ENCODE measurements around the gene MSANTD1.

Gene MSANTD1

GRCh38 chr4:3269105-3269927, 20.4 kb downstream of the MSANTD1 start:
- no peak overlapping the region for H3K9ac ChIP-seq (ENCODE audit: low read length)
- H3K4me1 ChIP-seq (ENCODE audit: control insufficient read depth, low read depth, low read length) = peaks cover 2% of the 10 kb centered on the region
- no peaks in the 10 kb centered on the region for H3K36me3 ChIP-seq (ENCODE audit: control insufficient read depth, insufficient read depth, low read length)
- no peak overlapping the region for H3K4me3 ChIP-seq (ENCODE audit: low read length)
- no peak overlapping the region for H3K23ac ChIP-seq (ENCODE audit: low read length)
- no peaks in the 10 kb centered on the region for H3K79me2 ChIP-seq (ENCODE audit: control insufficient read depth, insufficient read depth, low read length)
- no peak overlapping the region for H3K56ac ChIP-seq (ENCODE audit: low read length)
- no peak for DNase-seq
- H2BK120ac ChIP-seq (ENCODE audit: low read depth, low read length) = no peak overlapping the region
- H3K4me2 ChIP-seq (ENCODE audit: low read length) = no peak overlapping the region
- H2AK5ac ChIP-seq (ENCODE audit: low read length) = no peak overlapping the region
- H4K5ac ChIP-seq (ENCODE audit: low read length) = no peak overlapping the region
- no peak overlapping the region for H3K4ac ChIP-seq (ENCODE audit: low read depth, low read length)
- H3K79me1 ChIP-seq (ENCODE audit: low read length) = no peaks in the 10 kb centered on the region
- no CpG with 5 or more reads among the region's 25 CpGs for WGBS (ENCODE audit: extremely low coverage, insufficient coverage, low lambda C conversion rate)
- H3K27me3 ChIP-seq (ENCODE audit: insufficient read depth, low read length, poor library complexity) = no peaks in the 10 kb centered on the region
- H2BK15ac ChIP-seq (replicated peaks; ENCODE audit: low read depth) = no peak overlapping the region
- no peak overlapping the region for H4K8ac ChIP-seq (ENCODE audit: low read depth, low read length)
- H2BK5ac ChIP-seq (ENCODE audit: low read length) = no peak overlapping the region
- H3K27ac ChIP-seq (ENCODE audit: low read depth, low read length) = no peak overlapping the region
- H3K18ac ChIP-seq (ENCODE audit: low read length) = no peak overlapping the region

- Histone ChIP-seq H3K18ac (ENCODE audit: low read length) (no peak overlapping the region), H3K4me1 (ENCODE audit: control insufficient read depth, low read depth, low read length) (peaks cover 2% of the 10 kb centered on the region), H4K5ac (ENCODE audit: low read length) (no peak overlapping the region), H2BK120ac (ENCODE audit: low read depth, low read length) (no peak overlapping the region), H2BK15ac (replicated peaks; ENCODE audit: low read depth) (no peak overlapping the region), H3K79me2 (ENCODE audit: control insufficient read depth, insufficient read depth, low read length) (no peaks in the 10 kb centered on the region), H2BK5ac (ENCODE audit: low read length) (no peak overlapping the region), H3K27ac (ENCODE audit: low read depth, low read length) (no peak overlapping the region), H3K4me3 (ENCODE audit: low read length) (no peak overlapping the region), H2AK5ac (ENCODE audit: low read length) (no peak overlapping the region), H3K27me3 (ENCODE audit: insufficient read depth, low read length, poor library complexity) (no peaks in the 10 kb centered on the region), H3K9ac (ENCODE audit: low read length) (no peak overlapping the region), H3K56ac (ENCODE audit: low read length) (no peak overlapping the region), H4K8ac (ENCODE audit: low read depth, low read length) (no peak overlapping the region), H3K36me3 (ENCODE audit: control insufficient read depth, insufficient read depth, low read length) (no peaks in the 10 kb centered on the region), H3K23ac (ENCODE audit: low read length) (no peak overlapping the region), H3K79me1 (ENCODE audit: low read length) (no peaks in the 10 kb centered on the region), H3K4ac (ENCODE audit: low read depth, low read length) (no peak overlapping the region), H3K4me2 (ENCODE audit: low read length) (no peak overlapping the region)
- no CpG with 5 or more reads among the region's 17 CpGs for WGBS (ENCODE audit: extremely low coverage, insufficient coverage, low lambda C conversion rate)
- no peak for DNase-seq
These were observed 21.1 kb downstream of the MSANTD1 start for GRCh38 chr4:3269991-3270611.

- H3K4me2 ChIP-seq (ENCODE audit: low read length) = no peak overlapping the region
- H3K56ac ChIP-seq (ENCODE audit: low read length) = no peak overlapping the region
- no peak overlapping the region for H2BK15ac ChIP-seq (replicated peaks; ENCODE audit: low read depth)
- H3K79me1 ChIP-seq (ENCODE audit: low read length) = no peaks in the 10 kb centered on the region
- no peaks in the 10 kb centered on the region for H3K79me2 ChIP-seq (ENCODE audit: control insufficient read depth, insufficient read depth, low read length)
- no peak overlapping the region for H4K8ac ChIP-seq (ENCODE audit: low read depth, low read length)
- no peak for DNase-seq
- H2AK5ac ChIP-seq (ENCODE audit: low read length) = no peak overlapping the region
- H3K27me3 ChIP-seq (ENCODE audit: insufficient read depth, low read length, poor library complexity) = no peaks in the 10 kb centered on the region
- no peak overlapping the region for H3K4ac ChIP-seq (ENCODE audit: low read depth, low read length)
- no peak overlapping the region for H2BK120ac ChIP-seq (ENCODE audit: low read depth, low read length)
- no peak overlapping the region for H3K18ac ChIP-seq (ENCODE audit: low read length)
- H3K23ac ChIP-seq (ENCODE audit: low read length) = no peak overlapping the region
- no peak overlapping the region for H2BK5ac ChIP-seq (ENCODE audit: low read length)
- H3K27ac ChIP-seq (ENCODE audit: low read depth, low read length) = no peak overlapping the region
- no peak overlapping the region for H3K9ac ChIP-seq (ENCODE audit: low read length)
- no peak overlapping the region for H3K4me3 ChIP-seq (ENCODE audit: low read length)
- no peaks in the 10 kb centered on the region for H3K36me3 ChIP-seq (ENCODE audit: control insufficient read depth, insufficient read depth, low read length)
- peaks cover 2% of the 10 kb centered on the region for H3K4me1 ChIP-seq (ENCODE audit: control insufficient read depth, low read depth, low read length)
- H4K5ac ChIP-seq (ENCODE audit: low read length) = no peak overlapping the region
- WGBS (ENCODE audit: extremely low coverage, insufficient coverage, low lambda C conversion rate) = no CpG with 5 or more reads among the region's 14 CpGs
These were observed 22.2 kb downstream of the MSANTD1 start for GRCh38 chr4:3271131-3271530.

GRCh38 chr4:3276986-3277385, 28.0 kb downstream of the MSANTD1 start:
- H3K36me3 ChIP-seq (ENCODE audit: control insufficient read depth, insufficient read depth, low read length) = no peaks in the 10 kb centered on the region
- no peak overlapping the region for H3K4me2 ChIP-seq (ENCODE audit: low read length)
- no peak overlapping the region for H2BK120ac ChIP-seq (ENCODE audit: low read depth, low read length)
- H4K5ac ChIP-seq (ENCODE audit: low read length) = no peak overlapping the region
- no peak overlapping the region for H2BK15ac ChIP-seq (replicated peaks; ENCODE audit: low read depth)
- no peak overlapping the region for H3K23ac ChIP-seq (ENCODE audit: low read length)
- no peak overlapping the region for H2BK5ac ChIP-seq (ENCODE audit: low read length)
- no peak overlapping the region for H3K9ac ChIP-seq (ENCODE audit: low read length)
- no peak for DNase-seq
- H3K79me1 ChIP-seq (ENCODE audit: low read length) = no peaks in the 10 kb centered on the region
- H3K56ac ChIP-seq (ENCODE audit: low read length) = no peak overlapping the region
- no peaks in the 10 kb centered on the region for H3K79me2 ChIP-seq (ENCODE audit: control insufficient read depth, insufficient read depth, low read length)
- no peak overlapping the region for H3K27ac ChIP-seq (ENCODE audit: low read depth, low read length)
- H3K4ac ChIP-seq (ENCODE audit: low read depth, low read length) = no peak overlapping the region
- no peak overlapping the region for H3K4me3 ChIP-seq (ENCODE audit: low read length)
- H3K18ac ChIP-seq (ENCODE audit: low read length) = no peak overlapping the region
- H3K4me1 ChIP-seq (ENCODE audit: control insufficient read depth, low read depth, low read length) = no peaks in the 10 kb centered on the region
- no peak overlapping the region for H4K8ac ChIP-seq (ENCODE audit: low read depth, low read length)
- WGBS (ENCODE audit: extremely low coverage, insufficient coverage, low lambda C conversion rate) = no CpG with 5 or more reads among the region's 9 CpGs
- H2AK5ac ChIP-seq (ENCODE audit: low read length) = no peak overlapping the region
- H3K27me3 ChIP-seq (ENCODE audit: insufficient read depth, low read length, poor library complexity) = no peaks in the 10 kb centered on the region

GRCh38 chr4:3280466-3280865, 31.5 kb downstream of the MSANTD1 start:
- H3K4me1 ChIP-seq (ENCODE audit: control insufficient read depth, low read depth, low read length) = no peaks in the 10 kb centered on the region
- no peak overlapping the region for H3K9ac ChIP-seq (ENCODE audit: low read length)
- no peak overlapping the region for H3K18ac ChIP-seq (ENCODE audit: low read length)
- no peak for DNase-seq
- no peak overlapping the region for H3K4me3 ChIP-seq (ENCODE audit: low read length)
- no peak overlapping the region for H2AK5ac ChIP-seq (ENCODE audit: low read length)
- no CpG with 5 or more reads among the region's 3 CpGs for WGBS (ENCODE audit: extremely low coverage, insufficient coverage, low lambda C conversion rate)
- H3K56ac ChIP-seq (ENCODE audit: low read length) = no peak overlapping the region
- no peaks in the 10 kb centered on the region for H3K36me3 ChIP-seq (ENCODE audit: control insufficient read depth, insufficient read depth, low read length)
- no peaks in the 10 kb centered on the region for H3K79me2 ChIP-seq (ENCODE audit: control insufficient read depth, insufficient read depth, low read length)
- H3K79me1 ChIP-seq (ENCODE audit: low read length) = no peaks in the 10 kb centered on the region
- no peak overlapping the region for H3K4ac ChIP-seq (ENCODE audit: low read depth, low read length)
- no peak overlapping the region for H3K27ac ChIP-seq (ENCODE audit: low read depth, low read length)
- no peak overlapping the region for H4K8ac ChIP-seq (ENCODE audit: low read depth, low read length)
- no peak overlapping the region for H2BK120ac ChIP-seq (ENCODE audit: low read depth, low read length)
- H4K5ac ChIP-seq (ENCODE audit: low read length) = no peak overlapping the region
- H2BK5ac ChIP-seq (ENCODE audit: low read length) = no peak overlapping the region
- H2BK15ac ChIP-seq (replicated peaks; ENCODE audit: low read depth) = no peak overlapping the region
- no peak overlapping the region for H3K4me2 ChIP-seq (ENCODE audit: low read length)
- H3K23ac ChIP-seq (ENCODE audit: low read length) = no peak overlapping the region
- H3K27me3 ChIP-seq (ENCODE audit: insufficient read depth, low read length, poor library complexity) = no peaks in the 10 kb centered on the region

Measured in mesendoderm (in vitro differentiated cells).